ENCODE results near the gene RNASEH2B. TPM values are rescaled to one million over a fixed set of nuclear protein-coding genes. Genes with fewer than 3 reads are reported as not detected.

RNASEH2B gene
- total RNA-seq, 4 donors from 2014 or later: 11.1 to 45.0 (median 31.8) TPM

DNA sequence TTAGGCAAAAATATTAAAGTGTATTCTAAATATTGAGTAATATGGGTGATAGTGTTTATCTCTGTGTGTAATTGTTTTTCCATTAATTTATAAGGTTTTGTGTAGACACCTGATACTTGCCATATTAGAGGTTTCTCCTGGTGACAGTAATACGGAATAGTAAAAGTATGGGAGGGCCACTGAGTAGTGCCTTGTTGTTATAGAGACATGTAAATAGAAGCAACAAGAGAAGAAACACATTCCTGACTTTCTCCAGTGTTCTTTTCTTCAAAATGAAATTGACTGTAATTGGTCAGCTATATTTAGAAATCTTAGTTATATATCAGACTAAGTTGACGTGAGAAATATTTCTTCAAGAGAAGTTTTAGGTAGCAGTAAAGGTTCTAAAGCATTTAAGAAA lies 18.5 kb downstream of the RNASEH2B start:
- peaks cover 0 to 24% (median 17%) of the 10 kb centered on the region in 3 donors for H3K9me3 ChIP-seq
- TF ChIP-seq, protein P1, sequence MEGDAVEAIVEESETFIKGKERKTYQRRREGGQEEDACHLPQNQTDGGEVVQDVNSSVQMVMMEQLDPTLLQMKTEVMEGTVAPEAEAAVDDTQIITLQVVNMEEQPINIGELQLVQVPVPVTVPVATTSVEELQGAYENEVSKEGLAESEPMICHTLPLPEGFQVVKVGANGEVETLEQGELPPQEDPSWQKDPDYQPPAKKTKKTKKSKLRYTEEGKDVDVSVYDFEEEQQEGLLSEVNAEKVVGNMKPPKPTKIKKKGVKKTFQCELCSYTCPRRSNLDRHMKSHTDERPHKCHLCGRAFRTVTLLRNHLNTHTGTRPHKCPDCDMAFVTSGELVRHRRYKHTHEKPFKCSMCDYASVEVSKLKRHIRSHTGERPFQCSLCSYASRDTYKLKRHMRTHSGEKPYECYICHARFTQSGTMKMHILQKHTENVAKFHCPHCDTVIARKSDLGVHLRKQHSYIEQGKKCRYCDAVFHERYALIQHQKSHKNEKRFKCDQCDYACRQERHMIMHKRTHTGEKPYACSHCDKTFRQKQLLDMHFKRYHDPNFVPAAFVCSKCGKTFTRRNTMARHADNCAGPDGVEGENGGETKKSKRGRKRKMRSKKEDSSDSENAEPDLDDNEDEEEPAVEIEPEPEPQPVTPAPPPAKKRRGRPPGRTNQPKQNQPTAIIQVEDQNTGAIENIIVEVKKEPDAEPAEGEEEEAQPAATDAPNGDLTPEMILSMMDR (IDR thresholded peaks at IDR 0.05): no peak
- TF ChIP-seq POLR2A (IDR thresholded peaks at IDR 0.05): no peak
- 59 to 76% methylated on average over 2 of the region's 2 CpGs for WGBS, 2 donors
- DNase-seq: no peak
- peaks cover 0 to 20% (median 0%) of the 10 kb centered on the region in 3 donors for H3K4me1 ChIP-seq
- no peaks in the 10 kb centered on the region for H3K27me3 ChIP-seq
- H3K4me3 ChIP-seq: no peak overlapping the region
- H3K36me3 ChIP-seq: peaks cover 0 to 12% (median 0%) of the 10 kb centered on the region in 3 donors
- intact Hi-C loops (cut with DNase I): no loop called here
- no peak overlapping the region for H3K27ac ChIP-seq

DNA sequence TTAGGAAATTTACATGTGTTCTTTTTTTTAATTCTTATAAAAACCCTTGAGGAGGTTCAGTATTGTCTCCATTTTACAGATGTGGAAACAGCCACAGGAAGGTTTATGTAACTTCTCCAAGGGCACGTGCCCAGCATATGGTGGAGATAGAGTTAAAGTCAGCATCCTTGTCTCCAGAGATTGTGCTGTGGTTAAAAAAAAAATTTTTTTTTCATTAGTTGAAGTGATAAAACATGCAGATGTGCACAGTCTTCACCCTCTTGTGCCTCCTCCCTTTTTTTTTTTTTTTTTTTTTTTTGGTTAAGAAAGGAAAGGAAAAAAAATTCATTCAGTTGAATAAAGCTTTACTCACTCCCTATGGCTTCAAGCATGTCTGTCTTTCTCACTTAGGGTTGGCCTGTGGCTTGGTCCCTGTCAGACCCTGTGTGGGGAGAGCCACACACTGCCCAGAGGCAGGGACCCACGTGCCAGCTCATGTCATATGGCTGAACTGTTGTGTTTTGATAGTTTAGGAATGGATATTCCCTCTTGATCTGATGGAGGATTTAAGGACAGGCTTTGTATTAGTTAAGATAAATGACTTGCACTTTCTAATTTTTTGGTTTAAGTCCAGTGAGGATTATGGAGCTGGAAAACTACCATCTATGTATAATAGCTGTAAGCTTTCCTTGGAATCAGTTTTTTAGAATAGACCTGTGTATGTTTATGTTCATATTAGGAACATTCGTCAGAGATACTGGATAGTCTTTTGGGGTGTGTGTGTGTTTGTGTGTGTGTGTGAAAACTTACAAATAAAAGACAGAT lies 19.3 kb downstream of the RNASEH2B start:
- Histone ChIP-seq H3K27ac (peak overlapping the region in 2 of 4 donors; percentile 11 to 27), H3K4me1 (peaks cover 0 to 20% (median 0%) of the 10 kb centered on the region in 3 donors), H3K27me3 (no peaks in the 10 kb centered on the region), H3K36me3 (peaks cover 0 to 16% (median 0%) of the 10 kb centered on the region in 3 donors), H3K4me3 (no peak overlapping the region), H3K9me3 (peaks cover 0 to 16% (median 10%) of the 10 kb centered on the region in 3 donors)
- intact Hi-C loops (cut with DNase I): no loop called here
- TF ChIP-seq, protein P1 (IDR thresholded peaks at IDR 0.05): no peak
- no peak for TF ChIP-seq POLR2A (IDR thresholded peaks at IDR 0.05)
- DNase-seq: no peak
- 36 to 52% methylated on average over 3 of the region's 3 CpGs for WGBS, 2 donors

DNA sequence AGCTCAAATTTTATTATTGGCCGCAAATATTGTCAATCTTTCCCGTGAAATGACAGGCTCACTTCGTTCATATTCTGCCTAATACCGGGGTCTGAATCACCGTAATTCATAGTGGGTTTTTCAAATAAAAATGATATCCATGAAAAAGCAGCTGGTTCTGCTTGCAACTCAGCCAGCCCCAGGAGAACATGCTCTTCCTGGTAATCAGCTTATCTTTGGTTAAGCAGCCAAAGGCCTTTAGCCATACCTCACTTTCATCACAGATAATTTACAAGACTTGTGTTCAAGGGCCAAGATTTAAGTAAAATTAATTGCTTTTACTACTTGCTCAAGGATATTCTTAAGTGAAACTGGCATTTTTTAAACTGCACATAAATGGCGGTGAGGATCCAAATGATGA lies 22.5 kb downstream of the RNASEH2B start:
- intact Hi-C loops (cut with DNase I): no loop called here
- 95 to 100% methylated on average over 6 of the region's 6 CpGs for WGBS, 2 donors
- no peak for DNase-seq
- Histone ChIP-seq H3K4me1 (peaks cover 0 to 20% (median 0%) of the 10 kb centered on the region in 3 donors), H3K4me3 (no peak overlapping the region), H3K27ac (no peak overlapping the region), H3K9me3 (no peaks in the 10 kb centered on the region), H3K36me3 (peaks cover 0 to 42% (median 7%) of the 10 kb centered on the region in 3 donors), H3K27me3 (no peaks in the 10 kb centered on the region)
- TF ChIP-seq, protein P1 (IDR thresholded peaks at IDR 0.05): no peak
- TF ChIP-seq POLR2A (IDR thresholded peaks at IDR 0.05): no peak

GRCh38 chr13:50934735-50935435 lies 25.3 kb downstream of the RNASEH2B start:
- intact Hi-C loops (cut with DNase I): no loop called here
- no peaks in the 10 kb centered on the region for H3K27me3 ChIP-seq
- DNase-seq: no peak
- H3K4me1 ChIP-seq: no peaks in the 10 kb centered on the region
- no peak overlapping the region for H3K27ac ChIP-seq
- H3K36me3 ChIP-seq: peaks cover 0 to 64% (median 7%) of the 10 kb centered on the region in 3 donors
- TF ChIP-seq POLR2A (IDR thresholded peaks at IDR 0.05): no peak
- TF ChIP-seq, protein P1 (IDR thresholded peaks at IDR 0.05): no peak
- no peaks in the 10 kb centered on the region for H3K9me3 ChIP-seq
- H3K4me3 ChIP-seq: no peak overlapping the region
- 88 to 93% methylated on average over 5 of the region's 5 CpGs for WGBS, 2 donors

GRCh38 chr13:50936679-50937078 lies 27.1 kb downstream of the RNASEH2B start:
- 77 to 93% methylated on average over 2 of the region's 2 CpGs for WGBS, 2 donors
- Histone ChIP-seq H3K36me3 (peaks cover 0 to 64% (median 7%) of the 10 kb centered on the region in 3 donors), H3K4me1 (no peaks in the 10 kb centered on the region), H3K27ac (no peak overlapping the region), H3K9me3 (no peaks in the 10 kb centered on the region), H3K27me3 (no peaks in the 10 kb centered on the region), H3K4me3 (no peak overlapping the region)
- TF ChIP-seq, protein P1 (IDR thresholded peaks at IDR 0.05): no peak
- no peak for TF ChIP-seq POLR2A (IDR thresholded peaks at IDR 0.05)
- intact Hi-C loops (cut with DNase I): no loop called here
- no peak for DNase-seq
